HepG2 (cell line): Measurements from ENCODE around the gene RFTN1. TPM values are rescaled to one million over a fixed set of nuclear protein-coding genes. Genes with fewer than 3 reads are reported as not detected.

Source experiments
- ATAC-seq: fragments of 200-7000 bp; cut with Tn5 transposase; 3 replicates; pipeline ENCODE4 v1.9.1; 2020; ENCODE audit warnings: mild to moderate bottlenecking, moderate library complexity
- BruUV-seq: library from RNA; stranded (reverse); fragments of 400-500 nt; replicated peaks from 2 replicates; lab custom pipeline; 2021; lab: Mats Ljungman, UMichigan
- CTCF ChIA-PET: fragments of 300-600 bp; formaldehyde crosslinking; extraction: SDS; loops from one replicate; lab custom pipeline; 2021; ENCODE audit warnings: low total read pairs, inconsistent platforms, low intra/inter-chr PET ratio; lab: Yijun Ruan, JAX
- POLR2A ChIA-PET: fragments of 350-600 bp; sonication (Branson Sonifier 250); formaldehyde crosslinking; loops from one replicate; lab custom pipeline; 2020; ENCODE audit warnings: antibody characterized with exemption, inconsistent platforms; lab: Yijun Ruan, JAX
- DNase-seq: peaks from one replicate; pipeline ENCODE4 v3.0.0-alpha.2; 2015; ENCODE audit warnings: low spot score
- FAIRE-seq: peaks from 3 replicates; lab custom pipeline; 2011; peaks lifted over from hg19 to GRCh38; lab: Jason Lieb, UNC
- H2AFZ ChIP-seq: one replicate; pipeline ENCODE4 v1.6.1; 2011; ENCODE audit warnings: low read length, inconsistent platforms
- H3K27ac ChIP-seq: fragments of 300-600 bp; 3 replicates; pipeline ENCODE4 v1.8.0; 2011; ENCODE audit warnings: mixed run types, mild to moderate bottlenecking, mixed read lengths, low read length, inconsistent platforms; ENCODE audit not compliant: insufficient read depth; ENCODE audit errors: extremely low read length
- H3K27me3 ChIP-seq, 2 experiments: fragments of 200-600 bp in 1 of 2; 2 replicates in 1 of 2; 3 replicates in 1 of 2; pipeline versions ENCODE4 v1.6.0 to v1.8.0; 2011; ENCODE audit warnings: low read length in 2 of 2, mild to moderate bottlenecking in 2 of 2, moderate library complexity in 2 of 2, inconsistent platforms in 1 of 2; ENCODE audit not compliant: insufficient read depth in 2 of 2, control insufficient read depth in 1 of 2
- H3K36me3 ChIP-seq, 2 experiments: fragments of 200-600 bp in 1 of 2; replicated peaks in 1 of 2; 2 replicates in 1 of 2; 3 replicates in 1 of 2; pipeline versions ENCODE4 v1.5.1 to v1.8.0; 2011; ENCODE audit warnings: low read length in 2 of 2, inconsistent platforms in 1 of 2; ENCODE audit not compliant: insufficient read depth in 2 of 2, control insufficient read depth in 1 of 2
- H3K4me1 ChIP-seq: 2 replicates; pipeline ENCODE4 v1.5.1; 2012; ENCODE audit warnings: low read length, inconsistent platforms; ENCODE audit not compliant: insufficient read depth
- H3K4me2 ChIP-seq: 2 replicates; pipeline ENCODE4 v1.6.0; 2011; ENCODE audit warnings: low read depth, low read length, inconsistent platforms
- H3K4me3 ChIP-seq, 3 experiments: fragments of 200-600 bp in 1 of 3; sonication (generic), shearing (Covaris generic) in 1 of 3; replicated peaks in 1 of 3; 2 replicates each; pipeline ENCODE4 v1.5.1; 2011 to 2016; ENCODE audit warnings: low read length in 3 of 3, inconsistent platforms in 2 of 3, low read depth in 2 of 3, mild to moderate bottlenecking in 2 of 3, control low read depth in 1 of 3, mixed read lengths in 1 of 3; ENCODE audit not compliant: insufficient read depth in 1 of 3
- H3K79me2 ChIP-seq: one replicate; pipeline ENCODE4 v1.6.1; 2011; ENCODE audit warnings: low read length, inconsistent platforms; ENCODE audit not compliant: insufficient read depth
- H3K9ac ChIP-seq: 2 replicates; pipeline ENCODE4 v1.6.0; 2011; ENCODE audit warnings: mild to moderate bottlenecking, low read depth, low read length, inconsistent platforms; ENCODE audit not compliant: insufficient read depth
- H3K9me3 ChIP-seq: 2 replicates; pipeline ENCODE4 v1.5.1; 2012; ENCODE audit warnings: mild to moderate bottlenecking, low read length
- H4K20me1 ChIP-seq: 2 replicates; pipeline ENCODE4 v1.6.0; 2011; ENCODE audit warnings: inconsistent platforms, mild to moderate bottlenecking, low read length, moderate library complexity; ENCODE audit not compliant: insufficient read depth
- FOXA3 ChIP-seq: IDR thresholded peaks from 2 replicates; pipeline ENCODE4 v1.6.1; 2016; ENCODE audit warnings: missing genetic modification reagents, missing compliant biosample characterization
- HMGXB3 ChIP-seq: sonication (generic); formaldehyde crosslinking; IDR thresholded peaks from 2 replicates; pipeline ENCODE4 v1.4.0; 2020; ENCODE audit warnings: missing genetic modification reagents, borderline replicate concordance
- RAD21 ChIP-seq: fragments of 450-650 bp; formaldehyde crosslinking; IDR thresholded peaks from 2 replicates; pipeline ENCODE4 v1.5.0; 2020; ENCODE audit warnings: mild to moderate bottlenecking
- SRF ChIP-seq: IDR thresholded peaks from 2 replicates; pipeline ENCODE4 v1.6.1; 2011; ENCODE audit warnings: mild to moderate bottlenecking, low read depth, low read length, moderate library complexity
- TAF1 ChIP-seq: sonication (generic); formaldehyde crosslinking; IDR thresholded peaks from 2 replicates; pipeline ENCODE4 v1.4.0; 2020; ENCODE audit warnings: missing genetic modification reagents
- ZNF10 ChIP-seq: sonication (generic); formaldehyde crosslinking; IDR thresholded peaks from 2 replicates; pipeline ENCODE4 v1.4.0; 2020; ENCODE audit warnings: mild to moderate bottlenecking, low read depth, missing genetic modification reagents, borderline replicate concordance
- ZNF235 ChIP-seq: sonication (generic); formaldehyde crosslinking; IDR thresholded peaks from 2 replicates; pipeline ENCODE4 v1.8.1; 2023; ENCODE audit warnings: mild to moderate bottlenecking, missing genetic modification reagents, borderline replicate concordance
- ZNF253 ChIP-seq: sonication (generic); formaldehyde crosslinking; IDR thresholded peaks from 2 replicates; pipeline ENCODE4 v1.8.0; 2022; ENCODE audit warnings: mild to moderate bottlenecking, missing genetic modification reagents, borderline replicate concordance
- WGBS: methylation state at CpG from one replicate; pipeline ENCODE4 v1.1.6; 2017; ENCODE audit warnings: low lambda C conversion rate; 5-methylcytosine and 5-hydroxymethylcytosine counted together
- in situ Hi-C: cut with HindIII; loops from 2 replicates; pipeline ENCODE4 v1.10.0; 2017; ENCODE audit warnings: low pct_unique_long_range_greater_than_20kb; ENCODE audit not compliant: extremely low pct_ligation_motif_present
- intact Hi-C: fragments of 100-400 bp; cut with micrococcal nuclease; formaldehyde crosslinking; loops from one replicate; pipeline ENCODE4 v1.10.0; 2022; ENCODE audit not compliant: unreplicated experiment
- polyA plus RNA-seq, 8 experiments: library from polyadenylated mRNA; depleted of rRNA in 3 of 8; stranded (reverse) in 7 of 8; unstranded in 1 of 8; fragments of >200 nt; fragmentation: Illumina TruSeq in 4 of 8; extraction: Trizol in 4 of 8; gene quantifications; 2 replicates each; pipeline versions ENCODE4 v1.2.1 to v1.2.3, GENCODE V29; 2011 to 2016; ENCODE audit warnings: low read depth in 4 of 8, missing spikeins in 1 of 8, mixed read lengths in 1 of 8; ENCODE audit not compliant: insufficient read depth in 1 of 8
- total RNA-seq, 5 experiments: library from RNA; depleted of rRNA; stranded (reverse); fragments of >200 nt; fragmentation: Illumina TruSeq; extraction: Trizol; gene quantifications; 2 replicates each; pipeline ENCODE4 v1.2.3, GENCODE V29; 2016; ENCODE audit warnings: low read depth in 1 of 5
- TF ChIP-seq, protein P1 (sequence below): sonication (generic); formaldehyde crosslinking; IDR thresholded peaks from 2 replicates; pipeline ENCODE4 v1.4.0; 2020; ENCODE audit warnings: missing genetic modification reagents, mild to moderate bottlenecking, borderline replicate concordance
- TF ChIP-seq, protein P2 (sequence below): sonication (generic); formaldehyde crosslinking; IDR thresholded peaks from 2 replicates; pipeline ENCODE4 v1.5.0; 2020; ENCODE audit warnings: missing genetic modification reagents, mild to moderate bottlenecking, borderline replicate concordance

RFTN1 gene
- total and polyA plus RNA-seq, 2 of the 13 experiments (the other 11 are each of a cell fraction or from before 2014, with no cell fraction given) = not detected

GRCh38 chr3:16298891-16299290, 214.6 kb downstream of the RFTN1 start:
- H3K9ac ChIP-seq = no peak overlapping the region
- H3K4me3 ChIP-seq = no peak overlapping the region
- BruUV-seq = no TSS peak
- 99% methylated on average over 6 of the region's 6 CpGs for WGBS
- no peaks in the 10 kb centered on the region for H3K79me2 ChIP-seq
- ChIA-PET POLR2A (no interaction called here), CTCF (no interaction called here)
- no peak overlapping the region for H3K4me2 ChIP-seq
- H4K20me1 ChIP-seq = no peaks in the 10 kb centered on the region
- H3K4me1 ChIP-seq = no peaks in the 10 kb centered on the region
- intact Hi-C loops (no loop called here), in situ Hi-C loops (loop anchor here (10.0 kb wide), 1 partner anchor 216 kb away; the partner anchor contains the start of gene RFTN1)
- H2AFZ ChIP-seq = no peak overlapping the region
- no peak for FAIRE-seq
- TF ChIP-seq ZNF10 (no peak), RAD21 (CRISPR knock-in tag) (no peak), ZNF253 (CRISPR knock-in tag) (no peak), HMGXB3 (CRISPR knock-in tag) (no peak), TAF1 (CRISPR knock-in tag) (no peak), FOXA3 (CRISPR knock-in tag) (no peak), SRF (no peak), ZNF235 (CRISPR knock-in tag) (no peak)
- TF ChIP-seq, protein P1, sequence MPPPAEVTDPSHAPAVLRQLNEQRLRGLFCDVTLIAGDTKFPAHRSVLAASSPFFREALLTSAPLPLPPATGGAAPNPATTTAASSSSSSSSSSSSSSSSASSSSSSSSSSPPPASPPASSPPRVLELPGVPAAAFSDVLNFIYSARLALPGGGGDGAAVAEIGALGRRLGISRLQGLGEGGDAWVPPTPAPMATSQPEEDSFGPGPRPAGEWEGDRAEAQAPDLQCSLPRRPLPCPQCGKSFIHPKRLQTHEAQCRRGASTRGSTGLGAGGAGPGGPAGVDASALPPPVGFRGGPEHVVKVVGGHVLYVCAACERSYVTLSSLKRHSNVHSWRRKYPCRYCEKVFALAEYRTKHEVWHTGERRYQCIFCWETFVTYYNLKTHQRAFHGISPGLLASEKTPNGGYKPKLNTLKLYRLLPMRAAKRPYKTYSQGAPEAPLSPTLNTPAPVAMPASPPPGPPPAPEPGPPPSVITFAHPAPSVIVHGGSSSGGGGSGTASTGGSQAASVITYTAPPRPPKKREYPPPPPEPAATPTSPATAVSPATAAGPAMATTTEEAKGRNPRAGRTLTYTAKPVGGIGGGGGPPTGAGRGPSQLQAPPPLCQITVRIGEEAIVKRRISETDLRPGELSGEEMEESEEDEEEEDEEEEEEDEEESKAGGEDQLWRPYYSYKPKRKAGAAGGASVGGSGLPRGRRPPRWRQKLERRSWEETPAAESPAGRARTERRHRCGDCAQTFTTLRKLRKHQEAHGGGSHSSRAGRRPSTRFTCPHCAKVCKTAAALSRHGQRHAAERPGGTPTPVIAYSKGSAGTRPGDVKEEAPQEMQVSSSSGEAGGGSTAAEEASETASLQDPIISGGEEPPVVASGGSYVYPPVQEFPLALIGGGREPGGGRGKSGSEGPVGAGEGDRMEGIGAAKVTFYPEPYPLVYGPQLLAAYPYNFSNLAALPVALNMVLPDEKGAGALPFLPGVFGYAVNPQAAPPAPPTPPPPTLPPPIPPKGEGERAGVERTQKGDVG = no peak
- TF ChIP-seq, protein P2, sequence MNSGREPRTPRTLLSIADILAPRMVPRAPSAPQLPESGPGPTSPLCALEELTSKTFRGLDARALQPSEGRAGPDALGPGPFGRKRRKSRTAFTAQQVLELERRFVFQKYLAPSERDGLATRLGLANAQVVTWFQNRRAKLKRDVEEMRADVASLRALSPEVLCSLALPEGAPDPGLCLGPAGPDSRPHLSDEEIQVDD (CRISPR knock-in tag) = no peak
- DNase-seq = no peak
- H3K9me3 ChIP-seq = no peaks in the 10 kb centered on the region
- H3K27me3 ChIP-seq = no peaks in the 10 kb centered on the region
- no peak overlapping the region for H3K27ac ChIP-seq
- peaks cover 9 to 64% of the 10 kb centered on the region in 2 experiments for H3K36me3 ChIP-seq
- ATAC-seq = no peak
